CD4-positive, alpha-beta T cell treated with Interleukin-21 for 1 hour (primary cell): Measurements from ENCODE around the gene ECM2.

Experiments
- DNase-seq: peaks from one replicate; pipeline ENCODE4 v3.0.0-alpha.2; 2020

The ECM2 gene

DNA sequence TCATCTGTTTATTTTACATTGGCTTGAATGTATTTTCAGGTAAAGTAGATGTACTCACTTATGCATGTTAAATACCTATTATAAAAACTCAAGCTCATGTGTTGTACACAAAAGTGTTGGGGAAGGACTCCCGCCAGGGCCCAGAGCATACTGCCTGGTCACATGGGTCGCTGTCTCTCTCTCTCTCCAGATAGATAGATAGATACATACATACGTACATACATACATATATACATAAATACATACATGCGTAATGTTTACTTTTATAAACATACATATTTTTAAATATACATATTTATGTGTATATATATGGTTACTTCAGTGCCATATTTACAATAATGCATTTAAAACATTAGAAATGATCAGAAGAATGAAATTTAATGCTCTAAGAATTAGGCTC is 78.2 kb downstream of the ECM2 start:
- DNase-seq = no peak

GRCh38 chr9:92455217-92455616 is 80.6 kb downstream of the ECM2 start:
- DNase-seq = no peak

GRCh38 chr9:92446536-92446935 is 89.3 kb downstream of the ECM2 start:
- DNase-seq = no peak
